Stimulated activated CD4-positive, alpha-beta T cell treated with anti-CD3 and anti-CD28 coated beads, Interleukin-4, amount 100 ng/mL, for 4 hours (primary cell): ENCODE results near the gene ISM1.

ENCODE experiments used
- DNase-seq, 2 experiments: peaks; one replicate each; pipeline ENCODE4 v3.0.0-alpha.2; 2020

Gene ISM1

GRCh38 chr20:13284830-13285229 lies 63.8 kb downstream of the ISM1 start:
- no peak for DNase-seq

DNA sequence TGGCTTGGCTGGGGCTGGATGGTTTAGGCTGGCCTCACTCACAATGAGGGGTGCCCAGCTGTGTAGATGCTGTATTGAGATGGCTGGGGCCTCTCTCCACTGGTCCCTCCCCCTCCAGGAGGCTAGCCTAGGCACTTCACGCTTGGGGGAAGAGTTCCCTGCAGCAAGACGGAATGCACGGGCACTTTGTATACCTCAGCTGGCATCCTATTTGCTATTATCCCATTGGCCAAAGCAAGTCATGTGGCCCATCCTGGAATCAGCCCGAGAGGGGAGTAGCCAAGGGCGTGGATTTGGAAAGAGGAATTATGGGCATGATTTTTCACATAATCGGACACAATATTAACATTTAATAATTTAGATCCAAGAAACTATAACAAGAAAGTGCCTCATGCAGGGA lies 64.3 kb downstream of the ISM1 start:
- no peak for DNase-seq

GRCh38 chr20:13286052-13286451 lies 65.0 kb downstream of the ISM1 start:
- DNase-seq, result no peak

DNA sequence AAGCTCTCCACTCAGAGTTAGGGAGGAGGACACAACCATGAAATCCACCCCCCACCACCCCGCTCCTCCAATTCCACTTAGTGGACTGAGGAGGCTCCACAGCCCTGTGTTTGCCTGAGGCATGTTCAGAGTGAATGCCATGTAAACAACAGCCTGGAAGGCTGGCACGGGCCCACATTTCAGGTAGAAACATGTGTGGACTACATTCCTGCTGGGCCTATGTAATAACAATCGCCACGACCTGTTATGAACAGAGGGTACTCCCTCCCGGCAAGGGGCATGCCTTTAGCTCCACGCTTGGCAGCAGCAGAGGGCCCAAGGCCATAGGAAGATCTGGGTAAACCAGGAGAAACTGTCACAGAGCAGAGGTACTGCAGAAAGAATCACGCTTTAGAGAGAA lies 65.5 kb downstream of the ISM1 start:
- no peak for DNase-seq

DNA sequence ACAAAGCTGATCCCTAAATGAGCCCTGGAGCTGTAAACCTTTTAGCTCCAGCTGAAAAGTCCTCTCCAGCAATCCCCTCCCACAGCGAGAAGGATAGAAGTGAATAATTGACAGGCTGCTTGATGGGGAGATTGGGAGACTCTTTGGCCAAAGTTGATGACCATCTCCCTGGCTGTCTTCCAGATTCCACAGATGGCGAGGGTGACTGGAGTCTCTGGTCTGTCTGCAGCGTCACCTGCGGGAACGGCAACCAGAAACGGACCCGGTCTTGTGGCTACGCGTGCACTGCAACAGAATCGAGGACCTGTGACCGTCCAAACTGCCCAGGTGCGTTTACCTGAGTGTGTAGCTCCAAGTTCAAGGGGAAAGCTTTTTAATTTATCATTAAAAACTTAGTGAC lies 67.3 kb downstream of the ISM1 start:
- DNase-seq, result no peak

- no peak for DNase-seq
Measured at GRCh38 chr20:13289031-13289430, 68.0 kb downstream of the ISM1 start.

DNA sequence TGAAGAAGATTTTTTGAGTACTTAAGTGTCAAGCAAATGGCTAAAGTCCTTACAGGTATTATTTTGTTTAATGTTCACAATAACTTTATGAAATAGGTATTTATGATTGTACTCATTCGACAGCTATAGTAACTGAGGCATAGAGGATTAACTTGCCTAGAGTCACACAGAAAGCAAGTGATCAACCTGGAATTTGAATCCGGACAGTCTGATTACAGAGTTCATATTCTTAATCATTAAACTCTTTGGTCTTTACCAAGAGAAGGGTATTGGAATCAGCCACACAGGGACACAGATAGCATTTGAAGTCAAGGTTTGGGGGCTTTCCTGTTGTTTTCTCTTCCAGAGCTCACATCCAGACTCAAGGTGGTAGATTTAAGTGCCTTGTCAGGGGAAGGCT lies 69.7 kb downstream of the ISM1 start:
- DNase-seq, result no peak

- no peak for DNase-seq
Measured at GRCh38 chr20:13291157-13291556, 70.1 kb downstream of the ISM1 start.

- DNase-seq, result no peak
Measured at GRCh38 chr20:13292201-13292885, 71.3 kb downstream of the ISM1 start.

- DNase-seq, result no peak
Measured at GRCh38 chr20:13294522-13294921, 73.4 kb downstream of the ISM1 start.

- DNase-seq, result no peak
Measured at GRCh38 chr20:13295637-13296036, 74.6 kb downstream of the ISM1 start.

GRCh38 chr20:13296070-13296469 lies 75.0 kb downstream of the ISM1 start:
- DNase-seq, result no peak

GRCh38 chr20:13297147-13297899 lies 76.2 kb downstream of the ISM1 start:
- no peak for DNase-seq

DNA sequence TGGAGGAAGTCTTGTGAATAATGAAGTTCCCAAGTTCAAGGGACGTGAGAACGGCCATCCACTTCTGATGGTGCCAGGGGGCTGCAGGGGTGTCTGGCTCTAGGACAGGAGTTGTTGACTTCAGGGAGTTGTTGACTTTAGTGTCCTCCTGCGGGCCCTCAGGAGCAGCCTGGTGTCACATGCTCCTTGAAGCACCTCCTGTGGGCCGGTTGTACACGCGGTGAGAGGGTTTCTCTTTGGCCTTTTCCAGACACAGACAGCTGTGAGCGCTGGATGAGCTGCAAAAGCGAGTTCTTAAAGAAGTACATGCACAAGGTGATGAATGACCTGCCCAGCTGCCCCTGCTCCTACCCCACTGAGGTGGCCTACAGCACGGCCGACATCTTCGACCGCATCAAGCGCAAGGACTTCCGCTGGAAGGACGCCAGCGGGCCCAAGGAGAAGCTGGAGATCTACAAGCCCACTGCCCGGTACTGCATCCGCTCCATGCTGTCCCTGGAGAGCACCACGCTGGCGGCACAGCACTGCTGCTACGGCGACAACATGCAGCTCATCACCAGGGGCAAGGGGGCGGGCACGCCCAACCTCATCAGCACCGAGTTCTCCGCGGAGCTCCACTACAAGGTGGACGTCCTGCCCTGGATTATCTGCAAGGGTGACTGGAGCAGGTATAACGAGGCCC lies 77.8 kb downstream of the ISM1 start:
- DNase-seq, result no peak

DNA sequence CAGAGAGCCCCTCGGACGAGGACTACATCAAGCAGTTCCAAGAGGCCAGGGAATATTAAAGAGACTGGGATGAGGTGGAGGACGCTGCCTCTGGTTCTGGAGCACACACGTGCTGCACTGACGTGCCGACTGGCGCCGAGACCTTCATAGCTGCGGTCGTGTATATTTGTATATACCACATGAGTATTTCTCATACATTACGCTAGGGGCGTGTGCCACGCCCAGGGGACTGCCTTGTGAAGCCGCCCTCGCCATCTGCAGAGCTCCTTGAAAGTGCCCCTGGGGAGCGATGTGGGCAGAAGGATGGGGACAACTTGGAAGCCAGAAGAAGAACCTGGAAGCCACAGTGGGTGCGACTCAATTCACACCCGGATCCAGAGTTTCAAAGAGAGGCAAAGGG lies 78.3 kb downstream of the ISM1 start:
- no peak for DNase-seq

DNA sequence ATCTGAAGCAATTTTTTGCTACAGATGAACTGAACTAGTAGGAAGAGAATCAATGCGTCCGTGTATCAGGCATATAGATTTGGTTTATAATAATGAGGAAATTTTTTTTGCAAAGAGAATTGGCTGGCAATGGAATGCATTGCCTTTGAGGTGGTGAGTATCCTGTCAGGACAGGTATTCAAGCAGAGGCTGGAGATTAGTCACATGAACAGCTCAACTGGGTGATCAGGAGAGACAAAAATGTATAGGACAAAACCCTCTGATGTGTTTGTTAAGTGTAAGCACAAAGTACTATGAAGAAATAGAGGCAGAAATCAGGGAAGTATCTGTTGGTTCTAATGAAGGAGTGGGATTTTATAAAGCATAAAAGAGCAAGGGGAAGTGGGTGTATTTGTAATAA lies 80.5 kb downstream of the ISM1 start:
- no peak for DNase-seq

GRCh38 chr20:13302647-13303450 lies 81.8 kb downstream of the ISM1 start:
- DNase-seq, result peak; percentile 25 to 27

- DNase-seq, result no peak
Measured at GRCh38 chr20:13305284-13305683, 84.2 kb downstream of the ISM1 start.

DNA sequence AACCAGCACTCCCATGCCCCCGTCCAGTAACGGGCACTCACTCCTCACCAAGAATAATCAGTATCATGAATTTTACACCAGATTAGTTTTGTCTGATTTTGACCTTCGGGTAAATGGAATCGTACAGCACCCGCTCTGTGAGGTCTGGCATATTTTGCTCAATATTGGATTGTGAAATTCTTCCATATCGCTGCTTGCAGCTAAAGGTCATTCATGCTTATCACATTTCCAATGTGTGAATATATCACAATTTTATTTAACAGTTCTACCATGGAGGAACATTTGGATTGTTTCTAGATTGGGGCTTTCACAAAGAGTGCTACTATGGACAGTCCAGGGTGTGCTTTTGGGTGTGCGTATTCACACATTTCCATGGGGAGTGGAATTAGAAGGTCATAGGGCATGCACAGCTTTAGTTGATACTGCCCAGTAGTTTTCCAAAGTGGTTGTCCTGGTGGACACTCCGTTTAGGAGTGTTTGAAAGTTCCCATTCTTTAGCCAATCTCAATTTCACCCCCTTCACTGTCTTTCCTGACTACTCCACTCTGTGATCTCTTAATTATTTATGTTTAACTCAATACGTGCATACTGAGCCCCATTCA lies 86.6 kb downstream of the ISM1 start:
- DNase-seq, result no peak

DNA sequence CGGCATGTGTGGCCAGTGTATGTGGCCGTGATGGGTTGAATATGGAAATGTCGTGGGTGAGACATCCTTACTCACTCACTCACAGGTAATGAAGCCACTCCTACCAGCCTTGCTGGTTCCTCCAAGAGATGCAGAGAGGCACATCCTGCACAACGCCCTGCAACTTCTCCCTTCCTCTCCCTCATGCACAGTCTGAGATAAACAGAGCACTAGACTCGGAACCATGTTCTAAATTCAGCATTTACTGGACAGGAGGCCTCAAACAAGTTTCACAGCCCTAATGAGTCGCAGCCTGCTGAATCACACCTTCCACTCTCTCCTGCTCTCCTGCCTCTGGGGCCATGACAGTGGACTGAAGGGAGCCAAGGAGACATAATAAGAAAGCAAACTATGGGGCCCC lies 91.2 kb downstream of the ISM1 start:
- DNase-seq, result no peak

DNA sequence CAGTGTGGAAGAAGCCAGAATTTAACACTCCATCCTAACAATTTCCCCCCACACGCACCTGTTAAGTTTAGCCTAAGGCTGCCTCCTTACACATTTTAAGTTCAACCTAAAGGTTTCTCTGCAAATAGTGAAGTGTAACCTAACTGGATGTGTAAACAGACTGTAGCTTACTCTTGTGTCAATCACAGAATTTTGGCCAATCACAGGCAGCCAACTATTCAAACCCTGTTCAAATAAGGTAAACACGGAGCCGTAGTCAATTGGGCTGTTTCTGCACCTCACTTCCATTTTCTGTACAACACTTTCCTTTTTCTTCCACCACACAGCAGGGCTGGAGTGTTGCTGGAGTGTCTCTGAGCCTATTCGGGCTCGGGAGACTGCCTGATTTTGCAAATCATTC lies 92.1 kb downstream of the ISM1 start:
- DNase-seq, result no peak

DNA sequence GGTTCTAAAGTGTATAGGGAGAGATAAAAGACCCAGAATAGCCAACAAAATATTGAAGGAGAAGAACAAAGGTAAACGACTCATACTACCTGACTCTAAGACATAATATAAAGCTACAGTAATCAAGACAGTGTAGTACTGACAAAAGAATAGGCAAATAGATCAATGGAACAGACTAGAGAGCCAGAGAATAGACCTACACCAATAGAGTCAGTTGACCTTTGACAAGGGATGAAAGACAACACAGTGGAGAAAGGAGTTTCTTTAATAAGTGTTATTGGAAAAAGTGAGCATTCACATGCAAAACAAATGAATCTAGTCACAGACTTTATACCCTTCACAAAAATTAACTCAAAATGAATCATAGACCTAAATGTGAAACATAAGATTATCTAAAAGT lies 96.4 kb downstream of the ISM1 start:
- DNase-seq, result no peak
